Prostate gland (tissue), 2 donors: ENCODE measurements around the gene KCNT1. TPM values are rescaled to one million over a fixed set of nuclear protein-coding genes. Genes with fewer than 3 reads are reported as not detected.

Experiments
- DNase-seq: peaks from one replicate; pipeline ENCODE4 v3.0.0-alpha.2; 2019; ENCODE audit warnings: low spot score
- H3K27ac ChIP-seq, 2 donors: fragments of 200-600 bp; sonication (generic); 2 replicates each; pipeline ENCODE4 v1.5.1; 2017 to 2019
- H3K27me3 ChIP-seq: fragments of 200-600 bp; sonication (generic); replicated peaks from 2 replicates; pipeline ENCODE4 v1.5.1; 2019; ENCODE audit not compliant: insufficient read depth
- H3K36me3 ChIP-seq, 2 donors: fragments of 200-600 bp; sonication (generic); 1 replicate in 1 of 2; 2 replicates in 1 of 2; pipeline versions ENCODE4 v1.5.1 to v1.8.1; 2017 to 2019
- H3K4me1 ChIP-seq: fragments of 200-600 bp; sonication (generic); replicated peaks from 2 replicates; pipeline ENCODE4 v1.5.1; 2019
- H3K4me3 ChIP-seq, 2 donors: fragments of 200-600 bp; sonication (generic); 2 replicates each; pipeline ENCODE4 v1.5.1; 2017 to 2019
- H3K9me3 ChIP-seq: fragments of 200-600 bp; sonication (generic); 2 replicates; pipeline ENCODE4 v1.5.1; 2017
- CTCF ChIP-seq, 4 experiments: fragments of 200-600 bp in 2 of 4; fragments of 450-650 bp in 2 of 4; sonication (generic) in 2 of 4; IDR thresholded peaks; 1 replicate in 3 of 4; 2 replicates in 1 of 4; pipeline ENCODE4 v1.5.1; 2016 to 2019; ENCODE audit warnings: antibody characterized with exemption in 4 of 4, mild to moderate bottlenecking in 2 of 4, moderate library complexity in 2 of 4
- POLR2A ChIP-seq: fragments of 450-650 bp; IDR thresholded peaks from one replicate; pipeline ENCODE4 v1.6.1; 2016; ENCODE audit warnings: antibody characterized with exemption, mild to moderate bottlenecking
- POLR2AphosphoS5 ChIP-seq: sonication (generic); formaldehyde crosslinking; IDR thresholded peaks from one replicate; pipeline ENCODE4 v1.6.1; 2017; ENCODE audit warnings: antibody characterized with exemption
- WGBS: methylation state at CpG from one replicate; pipeline ENCODE4 v1.1.5; 2018; 5-methylcytosine and 5-hydroxymethylcytosine counted together
- intact Hi-C: fragments of 100-400 bp; cut with DNase I; formaldehyde crosslinking; loops from one replicate; pipeline ENCODE4 v1.14.2; 2022
- total RNA-seq, 2 donors: library from RNA; depleted of rRNA; stranded (reverse); fragments of >200 nt; gene quantifications; one replicate each; pipeline ENCODE4 v1.1.0, GENCODE V29; 2016

Gene KCNT1
- total RNA-seq, 2 donors from 2014 or later, result 0.09 to 3.0 TPM

DNA sequence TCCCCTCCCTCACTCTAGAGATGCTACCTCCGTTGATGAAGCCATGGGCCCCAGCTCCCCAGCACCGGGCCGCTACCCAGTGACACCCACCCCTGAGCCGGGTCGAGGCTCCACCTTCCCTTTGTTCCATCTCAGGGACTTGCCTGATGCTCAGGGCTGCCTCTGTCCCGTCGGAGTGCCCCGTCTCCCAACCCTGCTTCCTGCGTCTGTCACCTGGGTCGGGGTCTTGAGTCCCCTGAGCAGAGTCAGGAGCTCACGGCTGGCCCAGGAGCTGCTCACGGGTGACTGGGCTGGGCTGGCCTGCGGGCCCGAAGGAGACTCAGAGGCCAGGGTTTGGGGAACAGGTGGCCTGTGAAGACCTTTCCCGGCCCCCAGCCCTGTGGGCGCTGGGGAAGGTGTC lies 85.3 kb downstream of the KCNT1 start:
- H3K4me1 ChIP-seq, result no peaks in the 10 kb centered on the region
- 78% methylated on average over 16 of the region's 16 CpGs for WGBS
- H3K27me3 ChIP-seq, result peaks cover 4% of the 10 kb centered on the region

DNA sequence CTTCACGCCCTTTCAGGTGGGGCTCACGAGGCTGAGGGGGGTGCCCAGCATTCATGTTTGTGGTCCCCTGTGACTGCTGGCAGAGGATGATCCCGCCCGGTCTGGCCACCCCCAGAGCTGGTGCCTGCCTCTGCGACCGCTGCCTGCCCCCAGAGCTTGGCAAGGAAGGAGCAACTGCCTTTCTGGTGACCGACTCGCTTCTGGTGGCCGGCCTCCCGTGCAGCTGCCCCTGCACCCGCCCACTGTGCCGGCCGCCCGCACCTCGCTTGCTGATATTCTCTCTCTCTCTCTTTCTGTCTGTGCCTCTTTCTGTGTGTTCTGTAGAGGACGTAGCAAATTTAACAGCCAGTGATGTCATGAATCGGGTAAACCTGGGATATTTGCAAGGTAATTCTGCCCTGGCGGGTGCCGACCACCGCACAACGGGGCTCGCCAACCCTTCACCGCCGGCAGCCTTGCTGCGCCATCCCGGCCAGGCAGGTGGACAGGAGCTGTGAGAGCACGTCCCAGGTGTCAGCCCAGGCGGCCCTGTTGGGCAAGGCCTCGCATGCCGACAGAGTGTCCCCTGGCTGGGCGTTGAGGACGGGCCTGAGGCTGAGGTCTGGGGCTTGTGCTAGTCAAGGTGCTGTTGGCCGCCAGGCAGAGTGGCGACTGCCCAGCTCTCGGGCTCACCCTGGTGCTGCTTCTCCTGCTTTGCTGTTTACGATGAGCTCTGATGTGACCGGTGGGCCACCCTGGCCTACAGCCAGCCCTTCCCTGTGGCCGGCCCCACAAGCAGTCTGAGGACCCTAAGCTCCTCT lies 86.0 kb downstream of the KCNT1 start:
- Histone ChIP-seq H3K27ac (no peak overlapping the region), H3K4me3 (no peak overlapping the region), H3K9me3 (no peaks in the 10 kb centered on the region), H3K4me1 (no peaks in the 10 kb centered on the region), H3K36me3 (no peaks in the 10 kb centered on the region), H3K27me3 (peaks cover 3% of the 10 kb centered on the region)
- no peak for DNase-seq
- no peak for TF ChIP-seq CTCF (IDR thresholded peaks at IDR 0.05)
- WGBS, result 70% methylated on average over 32 of the region's 38 CpGs
- intact Hi-C loops, result no loop called here

More for the DNA sequence above, 85.3 kb downstream of the KCNT1 start:
- TF ChIP-seq POLR2A (no peak), POLR2AphosphoS5 (no peak), CTCF (IDR thresholded peaks at IDR 0.05) (no peak)
- Histone ChIP-seq H3K9me3 (no peaks in the 10 kb centered on the region), H3K27ac (no peak overlapping the region), H3K4me3 (no peak overlapping the region), H3K36me3 (no peaks in the 10 kb centered on the region)
- DNase-seq, result no peak
- intact Hi-C loops, result no loop called here

GRCh38 chr9:135788576-135789300 lies 86.8 kb downstream of the KCNT1 start:
- intact Hi-C loops, result no loop called here
- 82% methylated on average over 32 of the region's 36 CpGs for WGBS
- TF ChIP-seq POLR2A (no peak), POLR2AphosphoS5 (no peak), CTCF (IDR thresholded peaks at IDR 0.05) (no peak)

GRCh38 chr9:135789838-135790291 lies 87.9 kb downstream of the KCNT1 start:
- Histone ChIP-seq H3K9me3 (no peaks in the 10 kb centered on the region), H3K27ac (no peak overlapping the region), H3K36me3 (no peaks in the 10 kb centered on the region), H3K27me3 (peaks cover 3% of the 10 kb centered on the region), H3K4me1 (no peaks in the 10 kb centered on the region), H3K4me3 (no peak overlapping the region)
- intact Hi-C loops, result no loop called here
- DNase-seq, result no peak
- 92% methylated on average over 10 of the region's 13 CpGs for WGBS
- TF ChIP-seq POLR2AphosphoS5, result no peak
- no peak for TF ChIP-seq POLR2A
- TF ChIP-seq CTCF (IDR thresholded peaks at IDR 0.05), result no peak

More at GRCh38 chr9:135788576-135789300, 86.8 kb downstream of the KCNT1 start:
- Histone ChIP-seq H3K4me3 (no peak overlapping the region), H3K36me3 (no peaks in the 10 kb centered on the region), H3K4me1 (no peaks in the 10 kb centered on the region), H3K27me3 (peaks cover 3% of the 10 kb centered on the region), H3K27ac (no peak overlapping the region), H3K9me3 (no peaks in the 10 kb centered on the region)
- no peak for DNase-seq
